Osteoblast (primary cell): Measurements from ENCODE around the gene RUBCN. TPM values are rescaled to one million over a fixed set of nuclear protein-coding genes. Genes with fewer than 3 reads are reported as not detected.

Experiments used
- DNase-seq: peaks from one replicate; pipeline ENCODE4 v3.0.0; 2011; ENCODE audit warnings: low spot score, mixed read lengths; ENCODE audit not compliant: insufficient read length; ENCODE audit errors: missing footprints
- H2AFZ ChIP-seq: 2 replicates; pipeline ENCODE4 v1.6.0; 2011; ENCODE audit warnings: mild to moderate bottlenecking, low read length
- H3K27ac ChIP-seq: 2 replicates; pipeline ENCODE4 v1.5.1; 2011; ENCODE audit warnings: mild to moderate bottlenecking, low read depth, low read length, moderate library complexity
- H3K27me3 ChIP-seq: 2 replicates; pipeline ENCODE4 v1.6.0; 2012; ENCODE audit warnings: mild to moderate bottlenecking, control low read depth, inconsistent platforms, low read length, moderate library complexity; ENCODE audit not compliant: insufficient read depth
- H3K36me3 ChIP-seq: 2 replicates; pipeline ENCODE4 v1.5.1; 2011; ENCODE audit warnings: mild to moderate bottlenecking, low read length, control low read depth, moderate library complexity; ENCODE audit not compliant: insufficient read depth
- H3K4me1 ChIP-seq: 2 replicates; pipeline ENCODE4 v1.5.1; 2011; ENCODE audit warnings: mild to moderate bottlenecking, low read length, control low read depth, moderate library complexity; ENCODE audit not compliant: insufficient read depth
- H3K4me2 ChIP-seq: 2 replicates; pipeline ENCODE4 v1.6.0; 2011; ENCODE audit warnings: mild to moderate bottlenecking, low read length; ENCODE audit not compliant: insufficient read depth
- H3K4me3 ChIP-seq: fragments of 200-600 bp; sonication (generic); 3 replicates; pipeline ENCODE4 v1.5.1; 2012; ENCODE audit warnings: mild to moderate bottlenecking, low read length, inconsistent platforms; ENCODE audit not compliant: insufficient read depth
- H3K79me2 ChIP-seq: 2 replicates; pipeline ENCODE4 v1.6.0; 2012; ENCODE audit warnings: mild to moderate bottlenecking, low read length, control low read depth, inconsistent platforms; ENCODE audit not compliant: insufficient read depth
- H3K9me3 ChIP-seq: 2 replicates; pipeline ENCODE4 v1.5.1; 2011; ENCODE audit warnings: low read depth, low read length, control low read depth
- H4K20me1 ChIP-seq: 2 replicates; pipeline ENCODE4 v1.6.0; 2012; ENCODE audit warnings: mild to moderate bottlenecking, low read length, control low read depth; ENCODE audit not compliant: insufficient read depth
- total RNA-seq: library from RNA; depleted of rRNA; stranded (reverse); fragments of >200 nt; gene quantifications from 2 replicates; pipeline ENCODE4 v1.2.3, GENCODE V29; 2012
- TF ChIP-seq, protein P1 (sequence below): IDR thresholded peaks from 2 replicates; pipeline ENCODE4 v1.5.1; 2011; ENCODE audit warnings: mild to moderate bottlenecking, low read depth, low read length, moderate library complexity; ENCODE audit errors: extremely low read depth

RUBCN gene
- total RNA-seq, 1 donor, result 23.2 TPM

DNA sequence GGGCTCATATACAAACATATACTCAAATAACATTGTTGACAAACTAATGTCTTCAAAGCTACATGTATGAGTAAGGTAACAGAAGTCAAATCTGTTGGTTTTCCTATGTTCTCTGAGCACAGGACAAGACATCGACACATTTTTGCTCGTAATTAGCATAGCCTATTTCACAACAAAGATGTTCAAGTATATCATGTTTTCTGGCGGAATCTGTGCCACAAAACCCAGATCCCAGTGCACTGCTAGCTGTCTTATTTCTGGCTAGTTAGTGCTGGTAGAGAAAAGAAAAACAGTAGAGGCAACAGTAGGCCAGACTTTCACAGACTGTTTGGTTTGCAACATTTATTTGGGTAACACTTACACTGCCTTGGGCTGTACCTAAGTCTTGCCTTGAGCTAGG is 51.2 kb downstream of the RUBCN start:
- no peak overlapping the region for H3K4me2 ChIP-seq
- H3K27ac ChIP-seq, result no peak overlapping the region
- H3K4me3 ChIP-seq, result no peak overlapping the region
- no peaks in the 10 kb centered on the region for H3K4me1 ChIP-seq
- H4K20me1 ChIP-seq, result no peaks in the 10 kb centered on the region
- TF ChIP-seq, protein P1, sequence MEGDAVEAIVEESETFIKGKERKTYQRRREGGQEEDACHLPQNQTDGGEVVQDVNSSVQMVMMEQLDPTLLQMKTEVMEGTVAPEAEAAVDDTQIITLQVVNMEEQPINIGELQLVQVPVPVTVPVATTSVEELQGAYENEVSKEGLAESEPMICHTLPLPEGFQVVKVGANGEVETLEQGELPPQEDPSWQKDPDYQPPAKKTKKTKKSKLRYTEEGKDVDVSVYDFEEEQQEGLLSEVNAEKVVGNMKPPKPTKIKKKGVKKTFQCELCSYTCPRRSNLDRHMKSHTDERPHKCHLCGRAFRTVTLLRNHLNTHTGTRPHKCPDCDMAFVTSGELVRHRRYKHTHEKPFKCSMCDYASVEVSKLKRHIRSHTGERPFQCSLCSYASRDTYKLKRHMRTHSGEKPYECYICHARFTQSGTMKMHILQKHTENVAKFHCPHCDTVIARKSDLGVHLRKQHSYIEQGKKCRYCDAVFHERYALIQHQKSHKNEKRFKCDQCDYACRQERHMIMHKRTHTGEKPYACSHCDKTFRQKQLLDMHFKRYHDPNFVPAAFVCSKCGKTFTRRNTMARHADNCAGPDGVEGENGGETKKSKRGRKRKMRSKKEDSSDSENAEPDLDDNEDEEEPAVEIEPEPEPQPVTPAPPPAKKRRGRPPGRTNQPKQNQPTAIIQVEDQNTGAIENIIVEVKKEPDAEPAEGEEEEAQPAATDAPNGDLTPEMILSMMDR, result no peak
- no peaks in the 10 kb centered on the region for H3K27me3 ChIP-seq
- DNase-seq, result no peak
- H3K79me2 ChIP-seq, result no peaks in the 10 kb centered on the region
- H2AFZ ChIP-seq, result no peak overlapping the region
- H3K36me3 ChIP-seq, result peaks cover 27% of the 10 kb centered on the region
- no peaks in the 10 kb centered on the region for H3K9me3 ChIP-seq

DNA sequence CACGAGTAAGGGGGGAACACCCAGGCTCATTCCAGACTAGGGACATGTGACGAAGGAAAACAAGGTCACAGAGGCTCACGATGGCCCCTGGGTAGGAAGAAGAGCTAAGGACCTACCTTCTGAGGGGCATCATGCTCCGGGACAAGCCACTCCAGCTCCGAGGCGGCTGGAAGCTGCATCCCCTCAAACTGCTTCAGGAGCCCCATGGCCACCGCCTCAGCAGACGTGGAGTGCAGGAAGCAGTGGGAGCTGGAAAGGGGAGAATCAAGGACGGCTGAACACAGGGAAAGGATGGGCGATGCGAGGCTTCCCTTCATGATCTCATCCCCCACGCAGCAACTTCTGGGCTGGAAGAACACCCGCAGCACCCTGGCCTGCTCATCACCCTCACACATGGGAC is 53.5 kb downstream of the RUBCN start:
- Histone ChIP-seq H3K4me1 (no peaks in the 10 kb centered on the region), H3K4me2 (no peak overlapping the region), H3K4me3 (no peak overlapping the region), H3K27ac (no peak overlapping the region), H2AFZ (no peak overlapping the region), H3K36me3 (peaks cover 22% of the 10 kb centered on the region), H3K9me3 (peaks cover under 1% of the 10 kb centered on the region), H4K20me1 (no peaks in the 10 kb centered on the region), H3K27me3 (no peaks in the 10 kb centered on the region), H3K79me2 (no peaks in the 10 kb centered on the region)
- peak; percentile 65 for DNase-seq
- TF ChIP-seq, protein P1, result no peak

DNA sequence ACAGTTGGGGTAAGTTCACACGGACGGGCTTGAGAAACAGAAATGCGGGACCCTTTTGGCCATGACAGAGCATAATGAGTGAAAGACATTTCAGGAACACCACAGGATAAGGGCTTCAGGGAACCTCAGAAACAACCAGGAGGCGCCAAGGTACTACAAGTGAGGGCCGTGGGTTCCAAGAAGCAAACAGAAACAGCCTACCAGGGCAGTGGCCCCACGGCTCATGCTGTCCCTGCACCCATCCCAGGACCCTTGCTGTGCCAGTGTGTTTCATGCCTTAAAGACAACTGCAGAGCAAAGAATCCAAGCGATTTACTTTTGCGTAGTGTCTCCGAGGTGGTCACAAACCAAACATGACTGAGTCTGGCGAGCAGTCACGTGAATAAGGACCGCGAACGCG is 54.0 kb downstream of the RUBCN start:
- TF ChIP-seq, protein P1, result no peak
- Histone ChIP-seq H3K9me3 (peaks cover 4% of the 10 kb centered on the region), H3K4me2 (no peak overlapping the region), H3K79me2 (no peaks in the 10 kb centered on the region), H3K36me3 (peaks cover 22% of the 10 kb centered on the region), H4K20me1 (no peaks in the 10 kb centered on the region), H3K4me3 (no peak overlapping the region), H3K4me1 (no peaks in the 10 kb centered on the region), H2AFZ (no peak overlapping the region), H3K27ac (no peak overlapping the region), H3K27me3 (no peaks in the 10 kb centered on the region)
- peak; percentile 68 for DNase-seq

DNA sequence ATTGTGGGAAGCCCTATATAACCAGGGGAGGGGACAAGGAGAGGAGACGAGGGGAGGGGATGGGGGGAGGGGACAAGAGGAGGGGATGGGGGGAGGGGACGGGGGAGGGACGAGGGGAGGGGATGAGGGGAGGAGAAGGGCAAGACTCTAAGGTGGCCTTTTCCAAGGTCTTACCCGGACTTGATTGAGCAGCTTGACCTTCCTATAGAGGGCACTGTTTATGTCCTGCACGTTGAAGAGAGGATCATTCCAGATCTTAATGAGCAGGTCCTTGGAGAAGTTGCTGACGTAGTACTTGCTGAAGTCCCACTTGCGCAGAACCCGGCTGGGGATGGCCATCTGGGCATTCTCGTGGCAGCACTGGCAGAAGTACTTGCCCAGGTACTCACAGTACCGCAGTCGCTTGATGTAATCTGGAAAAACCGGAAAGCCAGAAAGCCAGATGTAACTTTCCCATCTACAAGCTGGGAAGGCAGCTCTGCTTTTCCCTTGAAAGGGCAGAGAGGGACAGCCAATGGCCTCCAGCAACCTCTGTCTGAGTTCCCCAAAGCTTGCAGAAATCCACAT is 55.7 kb downstream of the RUBCN start:
- Histone ChIP-seq H3K79me2 (no peaks in the 10 kb centered on the region), H3K9me3 (peaks cover 4% of the 10 kb centered on the region), H2AFZ (no peak overlapping the region), H3K4me2 (no peak overlapping the region), H3K4me3 (no peak overlapping the region), H4K20me1 (no peaks in the 10 kb centered on the region), H3K27ac (no peak overlapping the region), H3K4me1 (no peaks in the 10 kb centered on the region), H3K36me3 (peaks cover 32% of the 10 kb centered on the region), H3K27me3 (no peaks in the 10 kb centered on the region)
- DNase-seq, result no peak
- TF ChIP-seq, protein P1, result no peak
